ENCODE results near the gene SCGB1A1.

GRCh38 chr11:62416596-62416995, 2.2 kb upstream of the SCGB1A1 start:
- TF ChIP-seq POLR2A (IDR thresholded peaks at IDR 0.05; ENCODE audit: low read length) (no peak), GATA1 (IDR thresholded peaks at IDR 0.05; ENCODE audit: low read depth, low read length) (no peak)
